Measurements from ENCODE around the gene CASKIN1.

GRCh38 chr16:2143878-2144485 lies 52.4 kb downstream of the CASKIN1 start:
- no peak for TF ChIP-seq CTCF (IDR thresholded peaks at IDR 0.05)
- TF ChIP-seq POLR2A (IDR thresholded peaks at IDR 0.05) = no peak

Measured in lower leg skin (tissue), 3 donors.